Tibial nerve (tissue), 4 donors: ENCODE measurements around the gene ATP1A2. TPM values are rescaled to one million over a fixed set of nuclear protein-coding genes. Genes with fewer than 3 reads are reported as not detected.
A peak's percentile ranks its signal among the peaks of the same experiment; 100 is the strongest.
"Not testable (repeated sequence)": the region's sequence is repeated elsewhere in the genome, so short reads cannot be mapped to it uniquely, and the experiment has no call there.

Experiments
- DNase-seq, 2 donors: peaks; one replicate each; pipeline ENCODE4 v3.0.0-alpha.2; 2019; ENCODE audit warnings: low spot score in 2 of 2
- H3K27ac ChIP-seq, 4 donors: fragments of 200-600 bp; sonication (generic) in 3 of 4; one replicate each; pipeline ENCODE4 v1.5.1; 2017 to 2019; ENCODE audit warnings: mild to moderate bottlenecking in 1 of 4
- H3K27me3 ChIP-seq, 2 donors: fragments of 200-600 bp; sonication (generic) in 1 of 2; one replicate each; pipeline versions ENCODE4 v1.5.1 to v1.6.0; 2017 to 2019
- H3K36me3 ChIP-seq, 3 donors: fragments of 200-600 bp; sonication (generic); one replicate each; pipeline ENCODE4 v1.5.1; 2018 to 2019
- H3K4me1 ChIP-seq, 4 donors: fragments of 200-600 bp; sonication (generic) in 3 of 4; one replicate each; pipeline ENCODE4 v1.5.1; 2017 to 2019
- H3K4me3 ChIP-seq, 4 donors: fragments of 200-600 bp; sonication (generic) in 3 of 4; one replicate each; pipeline ENCODE4 v1.5.1; 2017 to 2019; ENCODE audit warnings: mild to moderate bottlenecking in 1 of 4, moderate library complexity in 1 of 4
- H3K9me3 ChIP-seq, 4 donors: fragments of 200-600 bp; sonication (generic) in 3 of 4; one replicate each; pipeline ENCODE4 v1.5.1; 2017 to 2019
- EP300 ChIP-seq, 2 donors: sonication (generic); formaldehyde crosslinking; IDR thresholded peaks; one replicate each; pipeline ENCODE4 v1.6.1; 2017; ENCODE audit warnings: antibody characterized with exemption in 2 of 2, mild to moderate bottlenecking in 1 of 2
- POLR2A ChIP-seq, 2 donors: fragments of 450-650 bp; IDR thresholded peaks; one replicate each; pipeline ENCODE4 v1.6.1; 2017; ENCODE audit warnings: antibody characterized with exemption in 2 of 2, mild to moderate bottlenecking in 2 of 2, moderate library complexity in 2 of 2
- WGBS, 2 donors: methylation state at CpG; one replicate each; pipeline ENCODE4 v1.1.5; 2018; 5-methylcytosine and 5-hydroxymethylcytosine counted together
- total RNA-seq, 4 donors: library from RNA; depleted of rRNA; stranded (reverse); fragments of >200 nt; gene quantifications; one replicate each; pipeline ENCODE4 v1.1.0, GENCODE V29; 2016
- TF ChIP-seq, protein P1 (sequence below), 5 experiments: fragments of 200-600 bp in 3 of 5; fragments of 450-650 bp in 2 of 5; sonication (generic) in 3 of 5; IDR thresholded peaks; one replicate each; pipeline ENCODE4 v1.5.1; 2016 to 2019; ENCODE audit warnings: antibody characterized with exemption in 5 of 5, mild to moderate bottlenecking in 3 of 5, moderate library complexity in 2 of 5

Gene ATP1A2
- total RNA-seq, 4 donors from 2014 or later, result 173 to 211 (median 201) TPM

DNA sequence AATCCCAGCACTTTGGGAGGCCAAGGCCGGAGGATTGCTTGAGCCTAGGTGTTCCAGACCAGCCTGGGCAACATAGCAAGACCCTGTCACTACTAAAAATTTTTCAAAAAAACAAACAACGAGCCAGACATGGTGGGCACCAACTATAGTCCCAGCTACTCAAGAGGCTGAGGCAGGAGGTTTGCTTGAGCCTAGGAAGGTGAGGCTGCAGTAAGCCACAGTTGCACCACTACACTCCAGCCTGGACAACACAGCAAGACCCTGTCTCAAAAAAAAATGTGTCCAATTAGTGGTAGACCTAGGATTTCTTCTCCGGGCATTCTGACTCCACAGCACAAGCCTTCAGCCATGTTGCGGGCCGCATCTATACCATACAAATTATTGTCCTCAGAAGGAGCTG is 10.4 kb upstream of the ATP1A2 start:
- DNase-seq, result no peak
- TF ChIP-seq POLR2A (IDR thresholded peaks at IDR 0.05), result no peak
- no peak for TF ChIP-seq EP300 (IDR thresholded peaks at IDR 0.05)
- TF ChIP-seq, protein P1, sequence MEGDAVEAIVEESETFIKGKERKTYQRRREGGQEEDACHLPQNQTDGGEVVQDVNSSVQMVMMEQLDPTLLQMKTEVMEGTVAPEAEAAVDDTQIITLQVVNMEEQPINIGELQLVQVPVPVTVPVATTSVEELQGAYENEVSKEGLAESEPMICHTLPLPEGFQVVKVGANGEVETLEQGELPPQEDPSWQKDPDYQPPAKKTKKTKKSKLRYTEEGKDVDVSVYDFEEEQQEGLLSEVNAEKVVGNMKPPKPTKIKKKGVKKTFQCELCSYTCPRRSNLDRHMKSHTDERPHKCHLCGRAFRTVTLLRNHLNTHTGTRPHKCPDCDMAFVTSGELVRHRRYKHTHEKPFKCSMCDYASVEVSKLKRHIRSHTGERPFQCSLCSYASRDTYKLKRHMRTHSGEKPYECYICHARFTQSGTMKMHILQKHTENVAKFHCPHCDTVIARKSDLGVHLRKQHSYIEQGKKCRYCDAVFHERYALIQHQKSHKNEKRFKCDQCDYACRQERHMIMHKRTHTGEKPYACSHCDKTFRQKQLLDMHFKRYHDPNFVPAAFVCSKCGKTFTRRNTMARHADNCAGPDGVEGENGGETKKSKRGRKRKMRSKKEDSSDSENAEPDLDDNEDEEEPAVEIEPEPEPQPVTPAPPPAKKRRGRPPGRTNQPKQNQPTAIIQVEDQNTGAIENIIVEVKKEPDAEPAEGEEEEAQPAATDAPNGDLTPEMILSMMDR (IDR thresholded peaks at IDR 0.05), result no peak
- H3K4me3 ChIP-seq, result no peak overlapping the region
- peaks cover 0 to 68% (median 34%) of the 10 kb centered on the region in 4 donors for H3K4me1 ChIP-seq
- H3K36me3 ChIP-seq, result no peaks in the 10 kb centered on the region
- no peaks in the 10 kb centered on the region for H3K9me3 ChIP-seq
- no peaks in the 10 kb centered on the region for H3K27me3 ChIP-seq
- peak overlapping the region; percentile 59 to 99 (median 76) for H3K27ac ChIP-seq
- 94 to 95% methylated on average over 5 of the region's 5 CpGs for WGBS, 2 donors

DNA sequence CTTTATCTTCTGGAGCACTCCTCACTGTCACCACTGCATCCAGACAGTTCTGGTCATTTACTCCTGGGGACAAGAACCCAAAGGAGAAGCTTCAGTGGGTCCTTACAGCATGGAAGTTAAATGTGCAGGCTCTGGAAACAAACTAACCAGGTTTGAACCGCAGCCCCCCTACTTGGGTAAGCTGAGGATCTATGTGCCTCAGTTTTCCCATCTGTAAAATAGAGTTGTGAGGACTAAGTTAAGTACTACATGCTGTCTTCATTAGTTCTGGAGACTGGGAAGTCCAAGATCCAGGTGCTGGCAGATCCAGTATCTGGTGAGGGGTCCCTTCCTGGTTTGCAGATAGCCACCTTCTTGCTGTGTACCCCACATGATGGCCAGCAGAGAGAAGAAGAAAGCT is 8.0 kb upstream of the ATP1A2 start:
- no peak for DNase-seq
- H3K4me1 ChIP-seq, result peaks cover 0 to 59% (median 19%) of the 10 kb centered on the region in 4 donors
- no peaks in the 10 kb centered on the region for H3K36me3 ChIP-seq
- H3K27ac ChIP-seq, result peak overlapping the region in 1 of 4 donors; percentile 25
- no peak for TF ChIP-seq POLR2A (IDR thresholded peaks at IDR 0.05)
- TF ChIP-seq, protein P1 (IDR thresholded peaks at IDR 0.05), result no peak
- no peak for TF ChIP-seq EP300 (IDR thresholded peaks at IDR 0.05)
- no peaks in the 10 kb centered on the region for H3K9me3 ChIP-seq
- no peaks in the 10 kb centered on the region for H3K27me3 ChIP-seq
- 100% methylated on average over 1 of the region's 1 CpG for WGBS, 2 donors
- H3K4me3 ChIP-seq, result no peak overlapping the region

DNA sequence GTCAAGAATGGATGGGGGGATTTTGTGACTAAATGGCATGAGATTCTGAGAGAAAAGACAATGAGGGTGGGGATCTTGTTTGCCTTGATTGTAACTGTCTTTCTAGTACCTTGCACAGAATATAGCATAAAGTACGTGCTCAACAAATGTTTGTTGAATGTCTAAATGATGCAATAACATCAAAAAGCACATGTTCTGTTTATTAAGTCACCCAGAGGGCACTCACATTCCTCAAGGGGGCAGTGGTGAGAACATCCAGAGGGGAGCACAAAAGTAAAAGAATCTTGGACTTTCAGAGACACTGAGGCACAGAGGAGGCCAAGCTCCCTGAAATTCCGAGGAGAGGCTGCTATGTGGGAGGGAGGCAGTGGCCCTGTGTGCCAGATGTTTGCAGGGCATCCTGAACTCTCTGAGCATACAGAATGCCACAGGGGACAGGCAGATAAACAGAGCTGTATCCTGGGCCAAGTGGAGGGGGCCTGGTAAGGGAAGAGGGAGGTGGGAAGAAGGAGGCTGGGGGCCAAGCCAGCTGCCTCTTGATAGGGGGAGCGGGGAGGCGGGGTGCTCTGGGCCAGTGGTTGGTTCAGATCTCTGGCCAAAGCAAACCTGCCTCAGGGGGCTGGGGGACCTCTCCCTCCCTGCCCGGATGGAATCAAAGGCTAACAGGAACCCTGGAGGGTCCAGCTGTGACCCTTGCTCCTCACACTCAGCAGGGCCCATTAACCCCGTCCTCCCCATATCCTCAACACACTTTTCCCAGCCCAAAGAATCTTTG is 6.5 kb upstream of the ATP1A2 start:
- H3K4me3 ChIP-seq, result no peak overlapping the region
- TF ChIP-seq POLR2A (IDR thresholded peaks at IDR 0.05) (no peak), EP300 (IDR thresholded peaks at IDR 0.05) (no peak)
- TF ChIP-seq, protein P1 (IDR thresholded peaks at IDR 0.05), result peak in 4 of 5 experiments; percentile 39 to 45 (median 42)
- no peaks in the 10 kb centered on the region for H3K36me3 ChIP-seq
- peaks cover 0 to 57% (median 12%) of the 10 kb centered on the region in 4 donors for H3K4me1 ChIP-seq
- DNase-seq, result peak in 1 of 2 donors; percentile 57
- H3K9me3 ChIP-seq, result no peaks in the 10 kb centered on the region
- peak overlapping the region in 2 of 4 donors; percentile 55 to 57 for H3K27ac ChIP-seq
- 15 to 26% methylated on average over 6 of the region's 6 CpGs for WGBS, 2 donors
- H3K27me3 ChIP-seq, result no peaks in the 10 kb centered on the region

DNA sequence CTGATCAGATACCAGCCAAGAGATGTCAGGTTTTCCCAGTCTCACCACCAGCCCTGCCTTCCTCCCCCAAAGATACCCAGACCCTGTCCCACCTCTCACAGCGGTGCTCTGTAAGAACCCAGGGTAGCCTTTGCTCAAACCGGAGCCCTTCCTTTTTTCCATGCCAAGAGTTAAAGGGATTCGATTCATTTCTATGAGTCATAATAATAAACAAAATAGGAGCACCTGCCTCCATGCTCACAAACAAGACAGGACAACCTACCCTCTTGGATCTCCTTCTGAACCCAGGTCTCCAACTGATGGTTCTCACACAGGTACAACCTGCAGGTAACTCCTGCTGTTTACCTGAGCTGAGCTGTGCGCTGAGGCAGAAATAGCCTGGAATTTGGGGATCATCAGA is 5.9 kb upstream of the ATP1A2 start:
- Histone ChIP-seq H3K36me3 (no peaks in the 10 kb centered on the region), H3K4me3 (no peak overlapping the region), H3K27me3 (no peaks in the 10 kb centered on the region), H3K27ac (peak overlapping the region in 2 of 4 donors; percentile 55 to 57), H3K9me3 (no peaks in the 10 kb centered on the region), H3K4me1 (peaks cover 0 to 57% (median 10%) of the 10 kb centered on the region in 4 donors)
- TF ChIP-seq, protein P1 (IDR thresholded peaks at IDR 0.05), result no peak
- TF ChIP-seq EP300 (IDR thresholded peaks at IDR 0.05) (no peak), POLR2A (IDR thresholded peaks at IDR 0.05) (no peak)
- no peak for DNase-seq
- 52 to 56% methylated on average over 4 of the region's 4 CpGs for WGBS, 2 donors

DNA sequence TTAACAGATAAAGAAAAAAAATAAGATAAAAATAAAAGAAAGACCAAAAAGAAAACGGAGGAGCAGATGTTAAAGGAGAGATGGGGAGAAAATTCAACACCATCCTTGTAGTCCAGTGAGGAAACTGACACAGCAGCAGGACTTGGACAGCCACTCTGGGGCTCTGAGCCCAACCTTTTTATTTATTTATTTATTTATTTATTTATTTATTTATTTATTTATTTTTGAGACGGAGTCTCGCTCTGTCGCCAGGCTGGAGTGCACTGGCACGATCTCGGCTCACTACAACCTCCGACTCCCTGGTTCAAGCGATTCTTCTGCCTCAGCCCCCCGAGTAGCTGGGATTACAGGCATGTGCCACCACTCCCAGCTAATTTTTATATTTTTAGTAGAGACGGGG is 4.1 kb upstream of the ATP1A2 start:
- H3K9me3 ChIP-seq, DNase-seq, H3K36me3 ChIP-seq, H3K4me3 ChIP-seq, H3K27me3 ChIP-seq: not testable (repeated sequence)
- Histone ChIP-seq H3K27ac (peak overlapping the region in 2 of 4 donors; percentile 26 to 84), H3K4me1 (peaks cover 0 to 56% (median 6%) of the 10 kb centered on the region in 4 donors)
- WGBS, 2 donors, result 87 to 92% methylated on average over 10 of the region's 10 CpGs
